NB4 (cell line): ENCODE data around the gene WFS1.

Source experiments
- DNase-seq: peaks from one replicate; pipeline ENCODE4 v3.0.0; 2010; ENCODE audit warnings: low read depth
- H3K4me3 ChIP-seq: one replicate; pipeline ENCODE4 v1.5.1; 2011; ENCODE audit warnings: mild to moderate bottlenecking, low read depth, low read length, moderate library complexity
- MYC ChIP-seq: IDR thresholded peaks from 2 replicates; pipeline ENCODE4 v1.6.1; 2011; ENCODE audit warnings: low read depth, low read length
- POLR2A ChIP-seq: IDR thresholded peaks from 2 replicates; pipeline ENCODE4 v1.6.1; 2011; ENCODE audit warnings: mild to moderate bottlenecking; ENCODE audit not compliant: insufficient read length; ENCODE audit errors: extremely low read depth
- TF ChIP-seq, protein P1 (sequence below): IDR thresholded peaks from one replicate; pipeline ENCODE4 v1.5.1; 2012; ENCODE audit warnings: low read depth, low read length
- TF ChIP-seq, protein P2 (sequence below): IDR thresholded peaks from 2 replicates; pipeline ENCODE4 v1.6.1; 2011; ENCODE audit warnings: low read depth, low read length

WFS1 gene

DNA sequence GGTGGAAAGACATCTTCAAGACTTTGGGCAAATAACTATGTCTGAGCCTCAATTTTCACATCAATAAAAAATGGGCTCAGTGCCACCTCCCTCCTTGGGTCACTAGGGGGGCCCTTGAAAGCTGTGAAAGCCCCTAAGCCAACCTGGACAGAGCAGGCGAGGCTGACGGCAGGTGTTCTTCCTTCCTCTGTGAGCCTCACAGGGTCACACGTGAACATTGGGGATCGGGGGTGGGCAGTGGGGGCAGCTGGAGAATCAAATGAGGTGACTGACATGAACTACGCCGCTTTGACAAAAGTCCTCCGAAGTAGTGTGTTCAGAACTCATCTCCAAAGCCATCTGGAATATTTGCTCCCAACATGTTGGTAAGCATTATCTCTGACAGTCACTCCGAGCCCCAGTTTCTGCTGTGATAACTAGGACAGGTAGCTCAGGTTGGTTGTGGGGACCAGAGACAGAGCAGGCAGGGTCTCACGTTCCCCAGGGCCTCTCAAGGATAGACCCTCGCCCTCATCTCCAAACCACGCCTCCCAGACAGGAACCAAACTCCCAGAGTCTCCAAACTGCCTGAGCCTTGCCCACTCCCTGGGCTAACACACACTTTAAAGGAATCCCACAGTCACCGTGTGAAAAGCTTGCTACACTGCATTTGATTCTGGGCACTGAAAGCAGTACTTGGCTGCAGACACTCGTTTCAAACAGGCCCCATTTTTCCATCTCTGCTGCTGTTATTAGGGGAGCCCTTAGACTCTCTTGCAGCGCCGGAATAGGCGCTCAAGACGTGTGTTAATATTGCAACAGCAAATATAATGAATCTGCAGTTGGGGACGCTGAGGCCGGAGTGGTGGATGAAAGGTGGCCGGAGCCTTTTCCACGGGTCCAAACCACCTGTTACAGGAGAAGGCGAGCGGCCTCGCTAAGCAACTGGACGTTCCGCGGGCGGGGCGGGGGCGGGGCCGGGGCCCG, 717 bp upstream of the WFS1 start:
- TF ChIP-seq, protein P1, sequence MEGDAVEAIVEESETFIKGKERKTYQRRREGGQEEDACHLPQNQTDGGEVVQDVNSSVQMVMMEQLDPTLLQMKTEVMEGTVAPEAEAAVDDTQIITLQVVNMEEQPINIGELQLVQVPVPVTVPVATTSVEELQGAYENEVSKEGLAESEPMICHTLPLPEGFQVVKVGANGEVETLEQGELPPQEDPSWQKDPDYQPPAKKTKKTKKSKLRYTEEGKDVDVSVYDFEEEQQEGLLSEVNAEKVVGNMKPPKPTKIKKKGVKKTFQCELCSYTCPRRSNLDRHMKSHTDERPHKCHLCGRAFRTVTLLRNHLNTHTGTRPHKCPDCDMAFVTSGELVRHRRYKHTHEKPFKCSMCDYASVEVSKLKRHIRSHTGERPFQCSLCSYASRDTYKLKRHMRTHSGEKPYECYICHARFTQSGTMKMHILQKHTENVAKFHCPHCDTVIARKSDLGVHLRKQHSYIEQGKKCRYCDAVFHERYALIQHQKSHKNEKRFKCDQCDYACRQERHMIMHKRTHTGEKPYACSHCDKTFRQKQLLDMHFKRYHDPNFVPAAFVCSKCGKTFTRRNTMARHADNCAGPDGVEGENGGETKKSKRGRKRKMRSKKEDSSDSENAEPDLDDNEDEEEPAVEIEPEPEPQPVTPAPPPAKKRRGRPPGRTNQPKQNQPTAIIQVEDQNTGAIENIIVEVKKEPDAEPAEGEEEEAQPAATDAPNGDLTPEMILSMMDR = no peak
- TF ChIP-seq POLR2A (no peak), MYC (no peak)
- TF ChIP-seq, protein P2, sequence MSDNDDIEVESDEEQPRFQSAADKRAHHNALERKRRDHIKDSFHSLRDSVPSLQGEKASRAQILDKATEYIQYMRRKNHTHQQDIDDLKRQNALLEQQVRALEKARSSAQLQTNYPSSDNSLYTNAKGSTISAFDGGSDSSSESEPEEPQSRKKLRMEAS = no peak
- no peak for DNase-seq
- H3K4me3 ChIP-seq = no peak overlapping the region

DNA sequence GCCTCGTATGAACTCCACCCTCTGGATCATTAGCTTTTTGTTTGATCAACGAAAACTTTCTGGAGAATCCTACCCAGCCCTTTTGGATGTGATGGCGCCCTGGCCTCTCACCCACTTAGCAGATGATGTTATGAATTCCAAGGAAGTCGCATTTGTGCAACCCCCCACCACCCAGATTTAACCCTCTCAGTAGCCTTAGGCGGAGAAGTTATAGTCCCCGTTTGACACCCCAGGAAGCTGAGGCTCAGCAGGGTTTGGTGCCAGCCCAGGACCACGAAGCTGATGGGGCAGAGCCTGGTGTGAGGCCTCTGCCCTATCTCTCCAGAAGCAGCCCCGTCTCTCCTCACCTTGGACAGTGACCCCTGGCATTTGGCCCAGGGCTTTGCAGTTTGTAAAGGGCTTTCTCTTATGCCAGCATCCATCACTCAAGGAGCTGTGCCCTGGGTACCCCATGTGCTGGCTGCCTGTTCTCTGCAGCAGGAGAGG, 1.0 kb downstream of the WFS1 start:
- no peak overlapping the region for H3K4me3 ChIP-seq
- no peak for DNase-seq

DNA sequence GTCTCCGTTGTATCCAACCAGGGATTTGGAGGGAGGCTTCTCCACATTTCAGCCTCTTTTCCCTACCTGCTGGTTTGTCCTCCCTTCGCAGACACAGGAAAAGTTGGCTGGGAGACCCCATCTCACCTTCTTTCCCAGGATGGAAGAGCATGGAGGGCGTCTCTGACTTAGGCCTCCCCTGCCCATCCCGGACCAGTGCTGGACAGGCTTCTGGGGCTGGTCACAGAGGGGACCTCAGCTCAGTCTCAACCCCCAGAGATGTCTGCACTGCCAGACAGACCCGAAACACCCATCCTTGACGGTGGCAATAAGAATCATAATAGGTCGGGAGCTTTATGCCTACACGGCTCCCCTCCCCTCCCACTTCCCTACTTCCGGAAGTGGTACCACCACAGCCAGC, 1.6 kb downstream of the WFS1 start:
- no peak for DNase-seq
- TF ChIP-seq MYC = no peak
- no peak for TF ChIP-seq POLR2A
- TF ChIP-seq, protein P1 = no peak
- TF ChIP-seq, protein P2 = no peak
- no peak overlapping the region for H3K4me3 ChIP-seq

More for the DNA sequence above, 1.0 kb downstream of the WFS1 start:
- TF ChIP-seq MYC (no peak), POLR2A (no peak)
- TF ChIP-seq, protein P1 = no peak
- TF ChIP-seq, protein P2 = no peak

DNA sequence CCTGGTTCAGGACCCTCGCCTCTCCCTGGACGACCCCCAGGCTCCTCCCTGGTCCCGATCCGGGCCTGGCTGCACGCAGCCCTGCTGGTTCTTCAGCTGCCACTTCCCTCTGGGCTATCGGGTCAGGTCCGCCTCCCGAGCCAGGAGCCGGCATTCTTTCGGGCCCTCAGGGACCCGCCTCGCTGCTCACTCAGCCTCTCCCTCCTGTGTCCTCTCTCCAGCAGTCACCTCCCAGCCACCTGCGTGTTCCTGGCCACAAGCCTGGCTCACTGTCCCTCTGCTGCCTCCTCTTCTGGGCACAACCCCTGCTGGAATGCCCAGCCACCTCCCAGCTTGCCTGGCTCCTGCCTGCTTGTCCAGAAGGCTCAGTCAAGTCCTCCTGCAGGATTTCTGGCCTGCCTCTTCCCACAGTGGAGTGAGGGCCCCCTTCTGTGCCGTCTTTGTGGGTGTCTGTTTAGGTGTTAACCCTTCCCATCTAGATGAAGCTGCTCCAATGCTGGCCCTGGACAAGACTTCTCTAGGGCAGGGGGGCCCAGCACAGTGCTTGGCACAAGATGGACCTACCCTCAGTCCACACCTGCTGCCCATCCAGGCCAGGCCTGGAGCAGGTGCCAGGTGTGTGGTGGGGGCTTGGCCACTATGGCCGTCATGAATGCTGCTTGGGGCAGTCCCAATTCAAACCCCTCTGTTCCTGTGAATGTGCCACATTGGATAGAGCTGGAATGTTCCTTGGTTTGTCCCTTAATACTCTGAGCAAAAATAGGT, 2.2 kb downstream of the WFS1 start:
- no peak for TF ChIP-seq POLR2A
- TF ChIP-seq, protein P2 = no peak
- TF ChIP-seq, protein P1 = no peak
- no peak for TF ChIP-seq MYC
- no peak for DNase-seq
- no peak overlapping the region for H3K4me3 ChIP-seq

DNA sequence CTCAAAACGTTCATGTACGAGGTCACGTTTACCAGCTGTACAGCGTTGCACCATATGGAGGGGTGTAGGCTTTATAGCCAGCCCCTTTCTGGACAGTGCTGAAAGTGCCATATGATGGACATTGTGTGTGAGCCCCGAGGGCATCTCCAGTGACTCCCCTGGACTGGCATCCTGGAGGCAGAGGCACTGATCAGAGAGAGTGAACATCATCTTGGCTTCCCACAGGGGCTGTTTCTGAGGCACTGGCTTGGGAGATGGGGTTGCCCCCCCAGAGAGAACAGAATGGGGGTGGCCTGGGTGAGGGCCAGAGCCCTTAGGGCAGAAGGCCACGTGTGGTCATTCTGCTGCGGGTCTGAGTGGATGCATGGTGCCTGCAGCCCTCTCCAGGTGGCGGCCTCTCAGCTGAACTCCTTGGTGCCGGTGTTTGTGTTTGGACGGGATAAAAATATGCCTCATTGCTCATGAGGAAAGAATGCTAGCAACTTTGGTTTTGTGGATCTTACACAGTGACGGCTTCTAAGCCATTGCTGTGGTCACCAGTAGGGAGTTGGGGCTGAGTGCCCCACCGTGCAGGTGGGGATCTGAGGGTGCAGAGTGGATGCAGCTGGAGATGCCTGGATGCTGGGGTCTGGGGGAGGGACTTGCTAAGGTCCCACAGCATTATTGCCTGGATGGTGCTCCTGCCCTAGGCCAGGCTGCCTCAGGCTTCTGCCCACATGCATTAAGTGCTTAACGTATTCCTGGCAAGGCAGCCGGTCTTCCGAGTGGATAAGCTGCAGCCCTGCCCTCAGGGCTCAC, 3.4 kb downstream of the WFS1 start:
- TF ChIP-seq, protein P1 = no peak
- TF ChIP-seq POLR2A (no peak), MYC (no peak)
- TF ChIP-seq, protein P2 = no peak
- DNase-seq = no peak
- H3K4me3 ChIP-seq = no peak overlapping the region
